IMR-90 (cell line): ENCODE data around the gene GNAO1. TPM values are rescaled to one million over a fixed set of nuclear protein-coding genes. Genes with fewer than 3 reads are reported as not detected.

Source experiments
- ATAC-seq: fragments of 200-7000 bp; cut with Tn5 transposase; 2 replicates; pipeline ENCODE4 v1.9.1; 2020; ENCODE audit warnings: low read depth, mild to moderate bottlenecking, moderate library complexity
- BruUV-seq: library from RNA; stranded (reverse); fragments of 400-500 nt; replicated peaks from 2 replicates; lab custom pipeline; 2021; lab: Mats Ljungman, UMichigan
- CTCF ChIA-PET: fragments of 300-600 bp; formaldehyde crosslinking; extraction: SDS; loops from one replicate; lab custom pipeline; 2021; ENCODE audit warnings: antibody characterized with exemption; lab: Yijun Ruan, JAX
- POLR2A ChIA-PET: fragments of 300-600 bp; sonication (Branson Sonifier 250); formaldehyde crosslinking; loops from one replicate; lab custom pipeline; 2022; ENCODE audit warnings: antibody characterized with exemption; ENCODE audit not compliant: unreplicated experiment; lab: Charles Lee
- DNase-seq: peaks from one replicate; pipeline ENCODE4 v3.0.0; 2013
- H2AFZ ChIP-seq: replicated peaks from 2 replicates; pipeline ENCODE3; 2013; ENCODE audit warnings: low read length, mild to moderate bottlenecking; ENCODE audit not compliant: poor library complexity
- H2AK5ac ChIP-seq: 2 replicates; pipeline ENCODE4 v1.6.1; 2013; ENCODE audit warnings: low read depth, low read length, inconsistent platforms
- H2AK9ac ChIP-seq: replicated peaks from 2 replicates; pipeline ENCODE3; 2013; ENCODE audit warnings: mild to moderate bottlenecking, low read depth, low read length, moderate library complexity; ENCODE audit not compliant: poor library complexity
- H2BK120ac ChIP-seq: 2 replicates; pipeline ENCODE4 v1.6.1; 2013; ENCODE audit warnings: low read depth, low read length, inconsistent platforms
- H2BK15ac ChIP-seq: 3 replicates; pipeline ENCODE4 v1.6.1; 2013; ENCODE audit warnings: low read depth, low read length, inconsistent platforms
- H2BK20ac ChIP-seq: 2 replicates; pipeline ENCODE4 v1.6.1; 2013; ENCODE audit warnings: low read depth, mild to moderate bottlenecking, inconsistent platforms, low read length, moderate library complexity
- H2BK5ac ChIP-seq: 2 replicates; pipeline ENCODE4 v1.6.1; 2013; ENCODE audit warnings: mild to moderate bottlenecking, low read depth, low read length, inconsistent platforms; ENCODE audit not compliant: poor library complexity, severe bottlenecking
- H3K14ac ChIP-seq: replicated peaks from 2 replicates; pipeline ENCODE4 v1.6.1; 2013; ENCODE audit warnings: low read depth, low read length, inconsistent platforms
- H3K18ac ChIP-seq: 2 replicates; pipeline ENCODE4 v1.6.1; 2013; ENCODE audit warnings: low read depth, low read length, control low read depth
- H3K23ac ChIP-seq: 2 replicates; pipeline ENCODE4 v1.6.1; 2013; ENCODE audit warnings: low read depth, low read length, inconsistent platforms
- H3K27ac ChIP-seq: 2 replicates; pipeline ENCODE4 v1.5.1; 2013; ENCODE audit warnings: mild to moderate bottlenecking, control low read depth, low read length; ENCODE audit not compliant: insufficient read depth
- H3K27me3 ChIP-seq: 2 replicates; pipeline ENCODE4 v1.6.1; 2013; ENCODE audit warnings: low read length; ENCODE audit not compliant: control insufficient read depth, insufficient read depth
- H3K36me3 ChIP-seq: 2 replicates; pipeline ENCODE4 v1.6.1; 2013; ENCODE audit warnings: low read length, mixed read lengths; ENCODE audit not compliant: control insufficient read depth, insufficient read depth
- H3K4ac ChIP-seq: 2 replicates; pipeline ENCODE4 v1.6.1; 2013; ENCODE audit warnings: low read depth, low read length, inconsistent platforms
- H3K4me1 ChIP-seq: 2 replicates; pipeline ENCODE4 v1.6.1; 2013; ENCODE audit warnings: low read length, mixed read lengths; ENCODE audit not compliant: control insufficient read depth, insufficient read depth
- H3K4me2 ChIP-seq: 2 replicates; pipeline ENCODE4 v1.6.1; 2013; ENCODE audit warnings: low read depth, mild to moderate bottlenecking, control low read depth, low read length, moderate library complexity
- H3K4me3 ChIP-seq: 2 replicates; pipeline ENCODE4 v1.5.1; 2013; ENCODE audit warnings: low read depth, mild to moderate bottlenecking, control low read depth, low read length, moderate library complexity; ENCODE audit not compliant: insufficient read depth
- H3K56ac ChIP-seq: 2 replicates; pipeline ENCODE4 v1.6.1; 2013; ENCODE audit warnings: low read length, inconsistent platforms; ENCODE audit not compliant: insufficient read depth; ENCODE audit errors: extremely low read depth
- H3K79me1 ChIP-seq, 2 experiments: 2 replicates each; pipeline ENCODE4 v1.6.1; 2013; ENCODE audit warnings: low read length in 2 of 2, inconsistent platforms in 1 of 2, low read depth in 1 of 2
- H3K9ac ChIP-seq: 2 replicates; pipeline ENCODE4 v1.6.1; 2013; ENCODE audit warnings: low read depth, low read length, control low read depth
- H3K9me1 ChIP-seq: 2 replicates; pipeline ENCODE4 v1.6.1; 2013; ENCODE audit warnings: low read length, inconsistent platforms; ENCODE audit not compliant: insufficient read depth
- H3K9me3 ChIP-seq: 2 replicates; pipeline ENCODE4 v1.6.1; 2013; ENCODE audit warnings: low read length; ENCODE audit not compliant: control insufficient read depth, insufficient read depth
- H4K20me1 ChIP-seq: 2 replicates; pipeline ENCODE4 v1.6.1; 2013; ENCODE audit warnings: low read length, inconsistent platforms; ENCODE audit not compliant: insufficient read depth
- H4K5ac ChIP-seq: 2 replicates; pipeline ENCODE4 v1.6.1; 2013; ENCODE audit warnings: mild to moderate bottlenecking, low read depth, low read length, control low read depth
- H4K8ac ChIP-seq, 2 experiments: 2 replicates each; pipeline ENCODE4 v1.6.1; 2013; ENCODE audit warnings: low read depth in 2 of 2, low read length in 2 of 2, control low read depth in 1 of 2, inconsistent platforms in 1 of 2
- H4K91ac ChIP-seq: 2 replicates; pipeline ENCODE4 v1.6.1; 2013; ENCODE audit warnings: low read depth, low read length, inconsistent platforms; ENCODE audit not compliant: insufficient read depth
- BHLHE40 ChIP-seq: fragments of 150-350 bp; IDR thresholded peaks from 2 replicates; pipeline ENCODE4 v1.6.1; 2016; ENCODE audit warnings: mild to moderate bottlenecking, low read depth, low read length
- CEBPB ChIP-seq: IDR thresholded peaks from 2 replicates; pipeline ENCODE4 v1.6.1; 2012; ENCODE audit warnings: low read depth, low read length, improper control_type of control experiment
- MAFK ChIP-seq: IDR thresholded peaks from 2 replicates; pipeline ENCODE4 v1.6.1; 2012; ENCODE audit warnings: low read depth, low read length, improper control_type of control experiment
- MAZ ChIP-seq: IDR thresholded peaks from 2 replicates; pipeline ENCODE4 v1.6.1; 2012; ENCODE audit warnings: low read depth, mild to moderate bottlenecking, low read length, improper control_type of control experiment, moderate library complexity, borderline replicate concordance
- MXI1 ChIP-seq: IDR thresholded peaks from 2 replicates; pipeline ENCODE4 v1.6.1; 2012; ENCODE audit warnings: low read depth, mild to moderate bottlenecking, low read length, moderate library complexity, borderline replicate concordance
- POLR2A ChIP-seq: IDR thresholded peaks from 2 replicates; pipeline ENCODE4 v1.6.1; 2012; ENCODE audit warnings: mild to moderate bottlenecking, low read depth, low read length
- RAD21 ChIP-seq: IDR thresholded peaks from 2 replicates; pipeline ENCODE4 v1.6.1; 2012; ENCODE audit warnings: low read length, improper control_type of control experiment
- RCOR1 ChIP-seq: IDR thresholded peaks from 2 replicates; pipeline ENCODE4 v1.6.1; 2012; ENCODE audit warnings: mild to moderate bottlenecking, low read length, improper control_type of control experiment; ENCODE audit not compliant: insufficient replicate concordance
- WGBS, 2 experiments: methylation state at CpG; one replicate each; pipeline versions ENCODE4 v1.1.5 to v1.1.7; 2013; ENCODE audit warnings: missing lambda C conversion rate in 2 of 2; ENCODE audit not compliant: insufficient read length in 1 of 2; ENCODE audit errors: extremely low coverage in 2 of 2; 5-methylcytosine and 5-hydroxymethylcytosine counted together
- dilution Hi-C: fragments of 300-500 bp; cut with HindIII; formaldehyde crosslinking; loops from one replicate; pipeline ENCODE4 v1.14.3; 2018; ENCODE audit warnings: low sequenced_read_pairs; ENCODE audit not compliant: unreplicated experiment
- in situ Hi-C: fragments of 300-500 bp; cut with MboI; formaldehyde crosslinking; loops from 3 replicates; pipeline ENCODE4 v1.14.3; 2019; ENCODE audit warnings: low sequenced_read_pairs, inconsistent platforms, mixed read lengths
- intact Hi-C: fragments of 100-400 bp; cut with micrococcal nuclease; formaldehyde crosslinking; loops from 2 replicates; pipeline ENCODE4 v1.10.0; 2022
- polyA plus RNA-seq, 3 experiments: library from polyadenylated mRNA; depleted of rRNA; stranded (reverse); fragments of >200 nt; gene quantifications; 2 replicates each; pipeline ENCODE4 v1.2.3, GENCODE V29; 2012; ENCODE audit warnings: low replicate concordance in 1 of 3
- total RNA-seq: library from RNA; depleted of rRNA; stranded (reverse); fragments of >200 nt; gene quantifications from 2 replicates; pipeline ENCODE4 v1.2.3, GENCODE V29; 2012
- TF ChIP-seq, protein P1 (sequence below): fragments of 150-350 bp; IDR thresholded peaks from 2 replicates; pipeline ENCODE4 v1.6.1; 2017; ENCODE audit warnings: mild to moderate bottlenecking, antibody characterized with exemption, low read length, low read depth

GNAO1 gene
- total and polyA plus RNA-seq, 2 of the 4 experiments (the other 2 are of a cell fraction) = under 0.01 to 0.07 TPM

DNA sequence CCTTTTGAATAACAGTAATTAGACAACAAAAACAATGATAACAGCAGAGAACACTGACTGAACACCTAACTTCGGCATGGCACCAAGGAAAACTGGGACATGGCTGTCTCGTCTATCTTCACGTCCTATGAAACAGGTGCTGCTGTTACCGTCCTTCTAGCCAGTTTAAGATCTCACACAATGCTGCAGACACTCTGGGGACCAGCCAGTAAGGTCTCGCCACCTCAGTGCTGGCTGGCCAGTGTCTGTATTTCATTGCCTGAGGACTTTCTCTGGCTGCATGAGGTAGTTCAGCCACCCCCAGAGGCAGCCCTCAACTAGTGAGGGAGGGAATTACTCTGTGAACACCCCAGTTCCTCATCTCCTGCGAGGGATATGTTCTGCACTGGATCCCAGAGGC is 176.5 kb downstream of the GNAO1 start:
- in situ Hi-C loops = loop anchor here (25.0 kb wide), 1 partner anchor 880 kb away; the partner anchor contains the start of gene MMP2
- intact Hi-C loops = no loop called here
- H2BK120ac ChIP-seq = no peak overlapping the region

More for the DNA sequence above, 176.5 kb downstream of the GNAO1 start:
- Histone ChIP-seq H3K4me2 (no peak overlapping the region), H3K79me1 (peaks cover 24 to 44% of the 10 kb centered on the region in 2 experiments), H3K9me1 (peaks cover 13% of the 10 kb centered on the region), H3K9ac (no peak overlapping the region), H4K5ac (no peak overlapping the region), H3K4me1 (peaks cover 10% of the 10 kb centered on the region), H3K14ac (no peak overlapping the region), H3K9me3 (no peaks in the 10 kb centered on the region), H3K56ac (no peak overlapping the region), H3K18ac (no peak overlapping the region), H2BK15ac (no peak overlapping the region), H4K8ac (no peak overlapping the region), H3K36me3 (peaks cover 38% of the 10 kb centered on the region), H3K4ac (no peak overlapping the region), H4K20me1 (peaks cover 5% of the 10 kb centered on the region; the same call in 1 of the 2 replicates), H3K27me3 (no peaks in the 10 kb centered on the region), H3K23ac (no peak overlapping the region), H2AK9ac (no peak overlapping the region), H4K91ac (no peak overlapping the region), H3K27ac (no peak overlapping the region), H2BK20ac (no peak overlapping the region), H2BK5ac (no peak overlapping the region), H3K4me3 (no peak overlapping the region), H2AFZ (no peak overlapping the region), H2AK5ac (no peak overlapping the region)
- DNase-seq = no peak
- 96% methylated on average over 4 of the region's 6 CpGs; no CpG with 5 or more reads in 1 of the 2 experiments for WGBS, 2 experiments
- TF ChIP-seq RAD21 = no peak
- no peak for TF ChIP-seq MAFK
- no peak for TF ChIP-seq POLR2A
- TF ChIP-seq MAZ = no peak
- TF ChIP-seq MXI1 = no peak
- TF ChIP-seq, protein P1, sequence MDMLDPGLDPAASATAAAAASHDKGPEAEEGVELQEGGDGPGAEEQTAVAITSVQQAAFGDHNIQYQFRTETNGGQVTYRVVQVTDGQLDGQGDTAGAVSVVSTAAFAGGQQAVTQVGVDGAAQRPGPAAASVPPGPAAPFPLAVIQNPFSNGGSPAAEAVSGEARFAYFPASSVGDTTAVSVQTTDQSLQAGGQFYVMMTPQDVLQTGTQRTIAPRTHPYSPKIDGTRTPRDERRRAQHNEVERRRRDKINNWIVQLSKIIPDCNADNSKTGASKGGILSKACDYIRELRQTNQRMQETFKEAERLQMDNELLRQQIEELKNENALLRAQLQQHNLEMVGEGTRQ = no peak
- TF ChIP-seq CEBPB = no peak
- TF ChIP-seq RCOR1 = no peak
- TF ChIP-seq BHLHE40 = no peak
- ChIA-PET CTCF (no interaction called here), POLR2A (no interaction called here)
- BruUV-seq = no TSS peak
- dilution Hi-C loops = no loop called here
- ATAC-seq = no peak
